PC-9 (cell line): ENCODE measurements around the gene OIP5. TPM values are rescaled to one million over a fixed set of nuclear protein-coding genes. Genes with fewer than 3 reads are reported as not detected.
A peak's percentile ranks its signal among the peaks of the same experiment; 100 is the strongest.

Source experiments
- BruUV-seq: library from RNA; stranded (reverse); fragments of 400-500 nt; replicated peaks from 2 replicates; lab custom pipeline; 2021; lab: Mats Ljungman, UMichigan
- CTCF ChIA-PET: fragments of 300-600 bp; sonication (Branson Sonifier 250); formaldehyde crosslinking; loops from one replicate; lab custom pipeline; 2022; ENCODE audit warnings: antibody characterized with exemption; lab: Charles Lee
- POLR2A ChIA-PET: fragments of 300-600 bp; sonication (Branson Sonifier 250); formaldehyde crosslinking; loops from one replicate; lab custom pipeline; 2022; ENCODE audit warnings: antibody characterized with exemption; ENCODE audit not compliant: unreplicated experiment; lab: Charles Lee
- DNase-seq, 2 experiments: peaks; one replicate each; pipeline versions ENCODE4 v3.0.0 to v3.0.0-alpha.2; 2015 to 2022; ENCODE audit warnings: mixed read lengths in 1 of 2
- H2AFZ ChIP-seq: fragments of 200-600 bp; sonication (generic); 2 replicates; pipeline ENCODE4 v1.8.1; 2017; ENCODE audit warnings: antibody characterized with exemption
- H3F3A ChIP-seq: fragments of 200-600 bp; sonication (generic); 2 replicates; pipeline ENCODE4 v1.8.1; 2017; ENCODE audit warnings: antibody characterized with exemption, mild to moderate bottlenecking, low read depth; ENCODE audit not compliant: insufficient read depth
- H3K27ac ChIP-seq: fragments of 200-600 bp; sonication (generic); 2 replicates; pipeline ENCODE4 v1.6.1; 2016; ENCODE audit warnings: mixed run types
- H3K27me3 ChIP-seq: fragments of 200-600 bp; sonication (generic); 2 replicates; pipeline ENCODE4 v1.6.1; 2016; ENCODE audit warnings: low read depth, mixed run types; ENCODE audit not compliant: insufficient read depth
- H3K36me3 ChIP-seq: fragments of 200-600 bp; sonication (generic); 2 replicates; pipeline ENCODE4 v1.6.1; 2016; ENCODE audit warnings: low read depth, mixed run types
- H3K4me1 ChIP-seq: fragments of 200-600 bp; sonication (generic); replicated peaks from 2 replicates; pipeline ENCODE4 v1.6.1; 2016; ENCODE audit warnings: mixed run types; ENCODE audit not compliant: insufficient read depth
- H3K4me2 ChIP-seq: fragments of 200-600 bp; sonication (generic); 2 replicates; pipeline ENCODE4 v1.6.1; 2017; ENCODE audit warnings: mixed run types
- H3K4me3 ChIP-seq: fragments of 200-600 bp; sonication (generic); 2 replicates; pipeline ENCODE4 v1.6.1; 2016; ENCODE audit warnings: mixed run types
- H3K79me2 ChIP-seq: fragments of 200-600 bp; sonication (generic); 2 replicates; pipeline ENCODE4 v1.6.1; 2017; ENCODE audit warnings: low read depth, mixed run types
- H3K9me2 ChIP-seq: fragments of 200-600 bp; sonication (generic); 2 replicates; pipeline ENCODE4 v1.8.1; 2017; ENCODE audit warnings: mild to moderate bottlenecking; ENCODE audit not compliant: insufficient read depth
- H3K9me3 ChIP-seq: fragments of 200-600 bp; sonication (generic); 2 replicates; pipeline ENCODE4 v1.8.1; 2016; ENCODE audit warnings: low read depth; ENCODE audit not compliant: insufficient read depth
- H4K20me1 ChIP-seq: fragments of 200-600 bp; sonication (generic); 2 replicates; pipeline ENCODE4 v1.8.1; 2017; ENCODE audit not compliant: insufficient read depth
- EZH2 ChIP-seq: fragments of 200-600 bp; sonication (generic); IDR thresholded peaks from 2 replicates; pipeline ENCODE4 v1.8.0; 2017; ENCODE audit warnings: antibody characterized with exemption, low read depth
- intact Hi-C: fragments of 100-400 bp; cut with micrococcal nuclease; formaldehyde crosslinking; loops from one replicate; pipeline ENCODE4 v1.10.0; 2022; ENCODE audit not compliant: unreplicated experiment
- total RNA-seq: library from RNA; stranded (reverse); gene quantifications from 2 replicates; pipeline ENCODE4 v1.2.3, GENCODE V29; 2021
- TF ChIP-seq, protein P1 (sequence below): fragments of 200-600 bp; sonication (generic); conservative IDR thresholded peaks from 2 replicates; pipeline ENCODE4 v1.6.1; 2017; ENCODE audit warnings: mixed run types, antibody characterized with exemption, mild to moderate bottlenecking, moderate library complexity

The OIP5 gene
- total RNA-seq, 1 experiment from 2014 or later, result 25.4 TPM

- POLR2A ChIA-PET, result no interaction called here
- intact Hi-C loops, result no loop called here
Measured at GRCh38 chr15:41337047-41337446, 4.7 kb upstream of the OIP5 start.

DNA sequence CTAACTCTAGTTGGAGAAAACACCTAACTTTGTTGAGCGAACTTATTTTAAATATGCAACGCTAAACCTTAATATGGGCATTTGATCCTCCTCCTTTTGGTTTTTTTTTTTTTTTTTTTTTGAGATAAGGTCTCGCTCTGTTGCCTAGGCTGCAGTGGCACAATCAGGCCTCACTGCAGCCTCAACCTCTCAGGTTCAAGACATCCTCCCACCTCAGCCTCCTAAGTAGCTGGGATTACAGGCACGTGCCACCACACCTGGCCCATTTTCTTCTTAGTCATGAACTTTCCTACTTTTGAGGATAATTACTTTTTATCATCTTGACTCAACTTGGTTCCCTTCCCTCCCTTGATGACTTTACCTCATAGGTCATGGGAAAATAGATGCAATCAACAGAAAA, 4.2 kb upstream of the OIP5 start:
- H3K36me3 ChIP-seq, result no peaks in the 10 kb centered on the region
- CTCF ChIA-PET, result no interaction called here
- no peak for DNase-seq
- POLR2A ChIA-PET, result no interaction called here
- no peaks in the 10 kb centered on the region for H3K9me2 ChIP-seq
- TF ChIP-seq EZH2, result no peak
- TF ChIP-seq, protein P1, sequence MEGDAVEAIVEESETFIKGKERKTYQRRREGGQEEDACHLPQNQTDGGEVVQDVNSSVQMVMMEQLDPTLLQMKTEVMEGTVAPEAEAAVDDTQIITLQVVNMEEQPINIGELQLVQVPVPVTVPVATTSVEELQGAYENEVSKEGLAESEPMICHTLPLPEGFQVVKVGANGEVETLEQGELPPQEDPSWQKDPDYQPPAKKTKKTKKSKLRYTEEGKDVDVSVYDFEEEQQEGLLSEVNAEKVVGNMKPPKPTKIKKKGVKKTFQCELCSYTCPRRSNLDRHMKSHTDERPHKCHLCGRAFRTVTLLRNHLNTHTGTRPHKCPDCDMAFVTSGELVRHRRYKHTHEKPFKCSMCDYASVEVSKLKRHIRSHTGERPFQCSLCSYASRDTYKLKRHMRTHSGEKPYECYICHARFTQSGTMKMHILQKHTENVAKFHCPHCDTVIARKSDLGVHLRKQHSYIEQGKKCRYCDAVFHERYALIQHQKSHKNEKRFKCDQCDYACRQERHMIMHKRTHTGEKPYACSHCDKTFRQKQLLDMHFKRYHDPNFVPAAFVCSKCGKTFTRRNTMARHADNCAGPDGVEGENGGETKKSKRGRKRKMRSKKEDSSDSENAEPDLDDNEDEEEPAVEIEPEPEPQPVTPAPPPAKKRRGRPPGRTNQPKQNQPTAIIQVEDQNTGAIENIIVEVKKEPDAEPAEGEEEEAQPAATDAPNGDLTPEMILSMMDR, result no peak
- intact Hi-C loops, result no loop called here
- no TSS peak for BruUV-seq
- no peaks in the 10 kb centered on the region for H3K9me3 ChIP-seq
- no peak overlapping the region for H2AFZ ChIP-seq
- no peak overlapping the region for H3K4me3 ChIP-seq
- peaks cover 5% of the 10 kb centered on the region; the same call in 1 of the 2 replicates for H3F3A ChIP-seq
- H3K4me2 ChIP-seq, result no peak overlapping the region
- no peak overlapping the region for H3K27ac ChIP-seq
- H3K79me2 ChIP-seq, result peaks cover 77% of the 10 kb centered on the region
- H4K20me1 ChIP-seq, result no peaks in the 10 kb centered on the region
- no peaks in the 10 kb centered on the region for H3K27me3 ChIP-seq
- H3K4me1 ChIP-seq, result peaks cover 13% of the 10 kb centered on the region; the same call in 1 of the 2 replicates

More at GRCh38 chr15:41337047-41337446, 4.7 kb upstream of the OIP5 start:
- Histone ChIP-seq H3F3A (peaks cover 5% of the 10 kb centered on the region; the same call in 1 of the 2 replicates), H3K9me2 (no peaks in the 10 kb centered on the region), H2AFZ (no peak overlapping the region), H3K4me1 (peaks cover 12% of the 10 kb centered on the region; the same call in 1 of the 2 replicates), H3K27ac (no peak overlapping the region), H3K27me3 (no peaks in the 10 kb centered on the region), H3K36me3 (no peaks in the 10 kb centered on the region), H3K79me2 (peaks cover 76% of the 10 kb centered on the region), H4K20me1 (no peaks in the 10 kb centered on the region), H3K4me3 (no peak overlapping the region), H3K9me3 (no peaks in the 10 kb centered on the region), H3K4me2 (no peak overlapping the region)
- TF ChIP-seq, protein P1, result no peak
- no peak for TF ChIP-seq EZH2
- CTCF ChIA-PET, result no interaction called here
- BruUV-seq, result no TSS peak
- no peak for DNase-seq

GRCh38 chr15:41334293-41335120, 2.1 kb upstream of the OIP5 start:
- no peaks in the 10 kb centered on the region for H4K20me1 ChIP-seq
- no peaks in the 10 kb centered on the region for H3K36me3 ChIP-seq
- TF ChIP-seq, protein P1, result no peak
- TF ChIP-seq EZH2, result no peak
- no peaks in the 10 kb centered on the region for H3K27me3 ChIP-seq
- peak overlapping the region; percentile 77 for H3K4me2 ChIP-seq
- peak overlapping the region; percentile 85 for H3K4me3 ChIP-seq
- H3K9me3 ChIP-seq, result no peaks in the 10 kb centered on the region
- intact Hi-C loops, result loop anchor here (5.0 kb wide), 1 partner anchor 52 kb away; no protein-coding TSS in a partner anchor
- no TSS peak for BruUV-seq
- H3K27ac ChIP-seq, result peak overlapping the region; percentile 58; the same call in 1 of the 2 replicates
- POLR2A ChIA-PET, result no interaction called here
- CTCF ChIA-PET, result no interaction called here
- H3F3A ChIP-seq, result peaks cover 5% of the 10 kb centered on the region; the same call in 1 of the 2 replicates
- H3K4me1 ChIP-seq, result peaks cover 22% of the 10 kb centered on the region; the same call in 1 of the 2 replicates
- H3K79me2 ChIP-seq, result peaks cover 72% of the 10 kb centered on the region
- DNase-seq, result no peak
- peak overlapping the region; percentile 86 for H2AFZ ChIP-seq
- H3K9me2 ChIP-seq, result no peaks in the 10 kb centered on the region
